ENCODE results near the gene AQP2. TPM values are rescaled to one million over a fixed set of nuclear protein-coding genes. Genes with fewer than 3 reads are reported as not detected.

Gene AQP2
- total RNA-seq, 2 donors from 2014 or later, result not detected

GRCh38 chr12:49902399-49903350 is 47.9 kb upstream of the AQP2 start:
- TF ChIP-seq, protein P1, sequence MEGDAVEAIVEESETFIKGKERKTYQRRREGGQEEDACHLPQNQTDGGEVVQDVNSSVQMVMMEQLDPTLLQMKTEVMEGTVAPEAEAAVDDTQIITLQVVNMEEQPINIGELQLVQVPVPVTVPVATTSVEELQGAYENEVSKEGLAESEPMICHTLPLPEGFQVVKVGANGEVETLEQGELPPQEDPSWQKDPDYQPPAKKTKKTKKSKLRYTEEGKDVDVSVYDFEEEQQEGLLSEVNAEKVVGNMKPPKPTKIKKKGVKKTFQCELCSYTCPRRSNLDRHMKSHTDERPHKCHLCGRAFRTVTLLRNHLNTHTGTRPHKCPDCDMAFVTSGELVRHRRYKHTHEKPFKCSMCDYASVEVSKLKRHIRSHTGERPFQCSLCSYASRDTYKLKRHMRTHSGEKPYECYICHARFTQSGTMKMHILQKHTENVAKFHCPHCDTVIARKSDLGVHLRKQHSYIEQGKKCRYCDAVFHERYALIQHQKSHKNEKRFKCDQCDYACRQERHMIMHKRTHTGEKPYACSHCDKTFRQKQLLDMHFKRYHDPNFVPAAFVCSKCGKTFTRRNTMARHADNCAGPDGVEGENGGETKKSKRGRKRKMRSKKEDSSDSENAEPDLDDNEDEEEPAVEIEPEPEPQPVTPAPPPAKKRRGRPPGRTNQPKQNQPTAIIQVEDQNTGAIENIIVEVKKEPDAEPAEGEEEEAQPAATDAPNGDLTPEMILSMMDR (conservative IDR thresholded peaks at IDR 0.05), result peak; percentile 60
- Mint-ChIP-seq H3K27ac (no peak overlapping the region), H3K4me1 (peaks cover 24% of the 10 kb centered on the region), H3K27me3 (ENCODE audit: insufficient read depth) (peaks cover 58% of the 10 kb centered on the region), H3K9me3 (no peaks in the 10 kb centered on the region), H3K36me3 (ENCODE audit: low read depth) (no peaks in the 10 kb centered on the region), H3K4me3 (no peak overlapping the region)
- Histone ChIP-seq H3K9me3 (ENCODE audit: control insufficient read depth, low read length) (no peaks in the 10 kb centered on the region), H3K9ac (ENCODE audit: extremely low read depth, low read length, poor library complexity, severe bottlenecking) (no peak overlapping the region), H3K27ac (ENCODE audit: low read depth, low read length) (no peak overlapping the region), H3K36me3 (ENCODE audit: control insufficient read depth, insufficient read depth, low read length) (no peaks in the 10 kb centered on the region), H3K4me1 (ENCODE audit: control insufficient read depth, insufficient read depth, low read length) (peaks cover 7% of the 10 kb centered on the region), H3K27me3 (ENCODE audit: control insufficient read depth, insufficient read depth, low read length, poor library complexity, severe bottlenecking) (peaks cover 35% of the 10 kb centered on the region), H3K4me3 (ENCODE audit: low read length) (no peak overlapping the region)
- WGBS, 2 experiments (ENCODE audit: insufficient coverage in 1 of 2, insufficient read length in 1 of 2), result 86 to 91% methylated on average over 7 to 15 of the region's 16 CpGs
- DNase-seq, result peak; percentile 89

DNA sequence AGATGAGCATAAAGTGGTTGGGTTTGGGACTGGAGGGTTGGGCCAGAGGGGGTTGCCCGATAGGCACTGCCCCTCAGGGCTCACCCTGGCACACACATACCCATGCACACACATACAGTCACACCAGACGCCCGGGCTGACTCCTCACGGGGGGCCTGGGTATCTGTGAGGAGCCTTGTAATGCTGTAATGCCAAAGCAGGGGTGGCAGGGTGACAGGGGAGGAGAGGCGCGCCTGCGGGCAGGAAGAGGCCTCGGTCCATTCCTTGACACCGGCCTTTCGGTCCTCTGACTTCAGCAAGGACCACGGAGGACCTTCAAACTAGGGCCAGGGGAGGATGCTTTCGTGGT is 47.2 kb upstream of the AQP2 start:
- no peak for DNase-seq
- Mint-ChIP-seq H3K27ac (no peak overlapping the region), H3K27me3 (ENCODE audit: insufficient read depth) (peaks cover 54% of the 10 kb centered on the region), H3K9me3 (no peaks in the 10 kb centered on the region), H3K4me3 (no peak overlapping the region), H3K36me3 (ENCODE audit: low read depth) (no peaks in the 10 kb centered on the region), H3K4me1 (peaks cover 20% of the 10 kb centered on the region)
- no peaks in the 10 kb centered on the region for H3K36me3 ChIP-seq (ENCODE audit: control insufficient read depth, insufficient read depth, low read length)
- TF ChIP-seq, protein P1 (conservative IDR thresholded peaks at IDR 0.05), result no peak
- no peak overlapping the region for H3K9ac ChIP-seq (ENCODE audit: extremely low read depth, low read length, poor library complexity, severe bottlenecking)
- no peak overlapping the region for H3K4me3 ChIP-seq (ENCODE audit: low read length)
- H3K27ac ChIP-seq (ENCODE audit: low read depth, low read length), result no peak overlapping the region
- H3K4me1 ChIP-seq (ENCODE audit: control insufficient read depth, insufficient read depth, low read length), result peaks cover 7% of the 10 kb centered on the region
- H3K27me3 ChIP-seq (ENCODE audit: control insufficient read depth, insufficient read depth, low read length, poor library complexity, severe bottlenecking), result peaks cover 35% of the 10 kb centered on the region
- WGBS, 2 experiments (ENCODE audit: insufficient coverage in 1 of 2, insufficient read length in 1 of 2), result 51 to 82% methylated on average over 4 to 12 of the region's 12 CpGs
- no peaks in the 10 kb centered on the region for H3K9me3 ChIP-seq (ENCODE audit: control insufficient read depth, low read length)

GRCh38 chr12:49903700-49904423 is 46.7 kb upstream of the AQP2 start, which contains the start of gene FAIM2:
Gene FAIM2, minus strand, starts transcription at chr12:49903900. Its CDS starts 108 bp downstream, at chr12:49903792.
- Histone ChIP-seq H3K9ac (ENCODE audit: extremely low read depth, low read length, poor library complexity, severe bottlenecking) (no peak within 1 kb of the TSS), H3K4me1 (ENCODE audit: control insufficient read depth, insufficient read depth, low read length) (peaks cover 7% of the 10 kb centered on the region)
- no peak within 1 kb of the TSS for H3K27ac Mint-ChIP-seq

More at GRCh38 chr12:49903700-49904423, 46.7 kb upstream of the AQP2 start, which contains the start of gene FAIM2:
- Mint-ChIP-seq H3K36me3 (ENCODE audit: low read depth) (no peaks in the 10 kb centered on the region), H3K4me1 (peaks cover 19% of the 10 kb centered on the region), H3K9me3 (no peaks in the 10 kb centered on the region), H3K4me3 (peak within 1 kb of the TSS; percentile 22), H3K27me3 (ENCODE audit: insufficient read depth) (peaks cover 54% of the 10 kb centered on the region)
- 32 to 33% methylated on average over 11 to 41 of the region's 56 CpGs for WGBS, 2 experiments (ENCODE audit: insufficient coverage in 1 of 2, insufficient read length in 1 of 2)
- DNase-seq, result peak; percentile 79
- H3K9me3 ChIP-seq (ENCODE audit: control insufficient read depth, low read length), result no peaks in the 10 kb centered on the region
- peaks cover 35% of the 10 kb centered on the region for H3K27me3 ChIP-seq (ENCODE audit: control insufficient read depth, insufficient read depth, low read length, poor library complexity, severe bottlenecking)
- no peak within 1 kb of the TSS for H3K4me3 ChIP-seq (ENCODE audit: low read length)
- no peaks in the 10 kb centered on the region for H3K36me3 ChIP-seq (ENCODE audit: control insufficient read depth, insufficient read depth, low read length)
- TF ChIP-seq, protein P1 (conservative IDR thresholded peaks at IDR 0.05), result no peak
- peak within 1 kb of the TSS; percentile 68 for H3K27ac ChIP-seq (ENCODE audit: low read depth, low read length)
